Right lobe of liver (tissue), 4 donors: ENCODE results near the gene TIGD2.

Experiments
- CTCF ChIP-seq, 4 donors: fragments of 200-600 bp in 3 of 4; fragments of 450-650 bp in 1 of 4; IDR thresholded peaks; one replicate each; pipeline versions ENCODE4 v1.5.1 to v1.8.0; 2016 to 2022; ENCODE audit warnings: antibody characterized with exemption in 4 of 4, mild to moderate bottlenecking in 2 of 4
- POLR2A ChIP-seq: fragments of 450-650 bp; IDR thresholded peaks from one replicate; pipeline ENCODE4 v1.6.1; 2017; ENCODE audit warnings: antibody characterized with exemption, mild to moderate bottlenecking
- donor health status: DM: no; HTN: no; CAD: no.
- donor health status: DM: no; HTN: no; CAD: no.
- donor health status: DM: no; HTN: yes; CAD: no.

GRCh38 chr4:89157488-89158024 lies 46.2 kb downstream of the TIGD2 start:
- TF ChIP-seq CTCF (IDR thresholded peaks at IDR 0.05): no peak
- TF ChIP-seq POLR2A: no peak
